ENCODE measurements around the gene FGD6.

Gene FGD6

GRCh38 chr12:95083938-95084337 lies 133.3 kb downstream of the FGD6 start:
- no peak for DNase-seq (ENCODE audit: low spot score)

DNA sequence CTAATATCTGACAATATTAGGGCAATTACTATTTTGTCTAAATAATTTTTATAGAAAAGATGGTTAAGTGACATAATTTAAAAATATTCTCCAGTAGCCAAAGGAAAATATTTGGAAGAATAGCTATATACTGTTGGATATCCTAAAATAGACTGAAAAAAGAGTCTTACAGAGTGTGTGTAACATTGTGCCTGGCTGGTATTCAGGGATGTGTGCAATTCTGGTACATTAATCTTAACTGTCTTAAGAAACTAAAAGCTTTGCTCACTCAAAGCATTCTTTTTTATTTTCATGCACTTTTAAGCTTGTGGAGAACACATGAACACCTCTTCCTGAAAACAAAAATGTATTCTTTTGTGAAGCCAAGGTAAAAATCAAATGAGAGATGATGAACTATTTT lies 133.8 kb downstream of the FGD6 start:
- no peak for DNase-seq (ENCODE audit: low spot score)

- no peak for DNase-seq (ENCODE audit: low spot score)
Measured at GRCh38 chr12:95077341-95077740, 139.9 kb downstream of the FGD6 start.

- DNase-seq (ENCODE audit: low spot score) = no peak
Measured at GRCh38 chr12:95074766-95075165, 142.5 kb downstream of the FGD6 start.

DNA sequence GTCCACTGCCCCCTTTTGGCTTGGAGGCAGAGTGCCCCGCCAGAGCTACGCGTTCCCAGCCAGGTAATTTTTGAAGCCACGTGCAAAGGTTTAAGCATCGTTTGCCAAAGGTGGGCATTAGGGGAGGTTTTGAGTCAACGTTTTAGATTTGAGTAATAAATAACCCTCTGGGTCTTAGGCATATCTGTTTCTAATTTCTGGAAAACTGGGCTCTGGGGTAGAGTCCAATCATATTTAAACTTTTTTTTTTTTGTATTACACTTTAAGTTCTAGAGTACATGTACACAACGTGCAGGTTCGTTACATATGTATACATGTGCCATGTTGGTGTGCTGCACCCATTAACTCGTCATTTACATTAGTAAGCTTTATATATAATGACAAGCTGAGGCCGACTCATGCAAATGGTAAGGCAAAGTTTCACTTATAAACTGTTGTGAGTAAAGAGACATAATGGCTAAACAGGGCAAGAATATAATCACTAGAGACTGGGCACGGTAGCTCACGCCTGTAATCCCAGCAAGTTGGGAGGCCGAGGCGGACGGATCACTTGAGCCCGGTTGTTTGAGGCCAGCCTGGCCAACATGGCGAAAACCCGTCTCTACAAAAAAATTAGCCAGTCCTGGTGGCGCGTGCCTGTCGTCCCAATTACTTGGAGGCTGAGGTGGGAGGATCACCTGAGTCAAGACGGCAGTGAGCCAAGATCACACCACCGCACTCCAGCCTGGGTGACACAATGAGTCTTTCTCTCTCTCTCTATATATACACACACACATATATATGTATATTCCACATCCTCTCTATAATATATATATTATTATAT lies 143.4 kb downstream of the FGD6 start:
- DNase-seq (ENCODE audit: low spot score) = no peak

DNA sequence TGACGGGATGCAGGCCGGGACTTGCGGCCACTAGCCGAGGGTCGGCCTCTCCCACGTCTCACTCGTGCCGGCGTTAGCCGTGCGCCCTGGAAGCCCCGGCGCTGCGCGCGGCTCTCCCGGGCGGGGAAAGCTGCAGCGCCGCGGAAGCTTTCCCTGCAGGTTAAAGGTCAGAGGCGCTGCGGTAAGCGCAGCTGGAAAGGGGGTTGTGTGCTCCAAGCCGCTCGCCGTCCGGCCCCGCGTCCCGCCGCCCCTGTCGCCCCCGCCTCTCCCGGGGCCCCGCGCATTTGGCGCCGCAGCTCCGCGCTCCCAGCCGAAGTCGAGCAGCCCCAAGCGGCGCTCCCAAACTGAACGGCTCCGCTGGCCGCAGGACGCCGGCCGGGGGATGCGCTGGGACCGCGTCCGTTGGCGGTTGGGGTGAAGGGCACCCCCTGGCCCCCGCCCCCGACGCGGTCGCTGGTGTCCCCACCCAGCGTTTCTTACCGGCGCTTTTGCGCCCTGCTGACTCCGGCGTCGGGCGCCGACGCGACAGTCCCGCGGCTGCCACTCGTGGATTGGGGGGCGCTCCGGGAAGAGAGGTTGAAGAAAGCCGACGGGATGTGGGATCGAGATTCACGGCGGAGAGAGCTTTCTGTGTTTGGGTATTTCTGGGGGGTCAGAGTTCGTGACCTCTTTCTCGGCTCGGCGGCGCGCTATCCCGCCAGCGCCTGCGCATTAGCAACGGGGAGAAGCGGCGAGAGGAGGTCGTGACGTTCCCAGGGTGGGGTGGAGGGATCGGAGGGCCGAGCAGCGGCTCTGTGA lies 144.2 kb downstream of the FGD6 start, which contains the start of gene NR2C1:
Gene NR2C1 (minus strand): TSS at position 719 of the 798 bp plus-strand sequence. CDS start 6,234 bp downstream, outside the sequence.
- DNase-seq (ENCODE audit: low spot score) = peak; percentile 98

DNA sequence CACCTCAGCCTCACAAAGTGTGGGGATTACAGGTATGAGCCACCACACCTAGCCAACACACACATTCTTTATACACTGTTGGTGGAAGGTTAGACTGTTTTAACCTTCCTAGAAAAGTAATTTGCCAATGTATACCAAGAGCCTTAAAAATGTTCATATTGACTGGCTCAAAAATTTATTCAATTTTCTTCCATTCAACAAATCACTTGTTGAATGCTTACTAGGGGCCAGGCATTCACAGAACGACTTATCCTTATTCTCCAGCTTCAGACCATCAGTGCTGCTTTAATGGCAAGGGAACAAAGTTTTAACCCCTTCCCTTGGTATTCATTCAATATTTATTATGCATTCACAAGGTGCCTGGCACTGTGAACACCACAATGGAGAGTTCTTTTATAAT lies 146.9 kb downstream of the FGD6 start:
- no peak for DNase-seq (ENCODE audit: low spot score)

DNA sequence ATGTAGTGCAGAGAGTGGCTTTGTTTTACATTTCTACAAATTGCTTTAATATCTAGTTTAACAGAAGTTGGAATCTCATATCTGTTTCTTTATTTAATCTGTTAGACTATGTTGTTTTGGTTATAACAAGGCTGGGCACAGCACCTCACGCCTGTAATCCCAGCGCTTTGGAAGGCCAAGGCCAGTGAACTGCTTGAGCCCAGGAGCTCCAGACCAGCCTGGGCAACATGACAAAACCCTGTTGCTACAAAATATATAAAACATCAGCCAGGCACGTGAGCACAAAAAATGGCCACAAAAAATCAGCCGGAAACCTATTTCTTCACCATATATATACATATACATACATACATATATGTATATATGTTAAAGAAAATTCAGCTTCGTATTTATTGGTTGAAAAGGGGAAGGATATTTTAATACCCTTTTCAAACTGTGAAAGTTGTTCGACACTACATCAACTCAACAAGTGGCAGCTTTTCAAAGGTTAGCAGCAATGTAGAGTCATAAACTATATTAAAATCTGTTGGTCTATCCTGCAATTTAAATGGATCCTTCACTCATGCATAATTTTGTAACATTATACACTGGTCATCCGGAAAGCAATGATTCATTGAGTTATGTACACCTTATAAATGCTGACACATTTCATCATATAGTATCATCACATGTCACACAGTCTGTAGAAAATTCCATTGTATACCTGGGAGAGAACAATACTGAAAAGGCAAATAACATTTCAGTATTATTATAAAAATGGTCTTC lies 151.0 kb downstream of the FGD6 start:
- no peak for DNase-seq (ENCODE audit: low spot score)

- DNase-seq (ENCODE audit: low spot score) = no peak
Measured at GRCh38 chr12:95060951-95061350, 156.3 kb downstream of the FGD6 start.

DNA sequence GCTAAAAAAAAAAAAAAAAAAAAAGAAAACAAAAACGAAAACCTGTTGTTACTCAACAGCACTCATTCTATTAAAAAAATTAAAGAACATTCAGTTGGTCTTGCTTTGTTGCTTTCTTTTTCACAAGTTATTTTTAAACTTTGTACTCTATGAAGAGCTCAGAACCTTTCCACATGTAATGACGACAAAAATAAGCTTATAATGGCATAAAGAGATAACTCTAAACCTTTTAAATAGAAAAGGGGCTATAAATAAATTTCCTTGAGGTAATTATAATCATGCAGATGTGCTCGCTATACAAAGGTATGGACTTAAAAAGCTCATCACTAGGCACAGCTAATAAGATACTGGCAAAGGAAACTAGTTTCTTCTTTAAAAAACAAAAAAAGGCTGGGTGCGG lies 157.3 kb downstream of the FGD6 start:
- DNase-seq (ENCODE audit: low spot score) = no peak

GRCh38 chr12:95057424-95057823 lies 159.8 kb downstream of the FGD6 start:
- DNase-seq (ENCODE audit: low spot score) = no peak

GRCh38 chr12:95055057-95055456 lies 162.2 kb downstream of the FGD6 start:
- no peak for DNase-seq (ENCODE audit: low spot score)

- no peak for DNase-seq (ENCODE audit: low spot score)
Measured at GRCh38 chr12:95054206-95054605, 163.1 kb downstream of the FGD6 start.

DNA sequence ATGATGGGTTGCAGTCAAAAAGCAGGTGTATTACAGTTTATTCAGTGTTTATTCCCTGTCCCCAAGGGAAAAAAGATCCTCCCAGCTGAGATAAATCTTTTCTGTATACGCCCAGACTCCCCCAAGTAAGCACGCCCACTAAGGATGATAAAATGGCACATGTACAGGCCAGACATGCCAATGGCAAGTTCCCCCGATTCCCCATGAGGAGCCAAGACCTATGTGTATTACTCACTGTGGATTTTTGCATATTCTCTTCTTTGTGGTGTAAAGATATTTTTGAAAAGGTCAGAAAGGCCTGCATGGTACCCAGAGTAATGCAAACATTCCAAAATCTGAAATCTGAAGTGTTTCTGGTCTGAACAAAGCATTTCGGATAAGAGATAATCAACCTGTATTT lies 166.0 kb downstream of the FGD6 start:
- DNase-seq (ENCODE audit: low spot score) = no peak

- DNase-seq (ENCODE audit: low spot score) = no peak
Measured at GRCh38 chr12:95037906-95038305, 179.4 kb downstream of the FGD6 start.

DNA sequence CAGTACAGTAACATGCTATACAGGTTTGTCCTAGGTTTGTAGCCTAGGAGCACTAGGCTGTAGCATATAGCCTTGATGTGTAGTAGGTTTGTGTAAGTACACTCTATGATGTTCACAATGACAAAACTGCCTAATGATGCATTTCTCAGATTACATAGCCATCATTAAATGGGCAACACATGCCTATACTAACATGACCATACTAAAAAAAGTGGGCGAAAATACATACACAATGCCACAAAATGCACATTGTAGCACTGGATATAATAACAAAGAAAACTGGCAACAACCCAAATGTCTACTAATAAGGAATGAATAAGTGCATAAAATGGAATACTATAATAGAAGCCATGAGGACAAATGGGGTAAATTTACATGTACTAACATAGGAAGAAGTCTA lies 182.5 kb downstream of the FGD6 start:
- DNase-seq (ENCODE audit: low spot score) = no peak

Measured in germinal center (tissue), 1 donor.